Measurements from ENCODE around the gene SGCD.

The SGCD gene

DNA sequence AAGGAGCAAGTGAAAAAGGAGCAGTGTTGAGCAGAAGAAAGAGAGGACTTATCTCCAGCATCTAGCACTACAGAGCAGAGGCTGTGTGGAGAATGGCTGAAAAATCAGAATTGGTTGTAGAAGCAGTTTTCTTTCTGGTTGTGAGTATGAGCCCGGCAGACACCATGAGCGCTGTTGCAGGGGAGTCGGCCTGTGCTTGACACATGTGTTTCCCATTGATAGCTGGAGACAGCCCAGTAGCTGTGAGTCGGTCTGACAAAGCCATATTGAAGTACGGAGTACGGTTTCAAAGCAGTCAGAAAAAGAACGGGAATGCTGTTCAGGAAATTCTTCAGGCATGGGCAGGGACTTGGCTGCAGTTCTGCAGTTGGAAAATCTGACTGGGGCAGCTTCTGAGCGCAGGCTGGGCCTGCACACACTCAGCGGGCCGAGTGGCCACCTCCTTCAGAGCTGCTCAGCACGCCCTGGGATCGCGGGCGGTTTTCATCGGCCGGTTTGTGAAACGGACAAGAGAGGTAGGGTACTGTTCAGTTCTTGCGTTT is at the start of gene SGCD:
Gene SGCD, plus strand, starts transcription at position 447 of the 542 bp plus-strand sequence.
- no peak for DNase-seq (ENCODE audit: low spot score)

GRCh38 chr5:156277290-156277689 is 49.7 kb upstream of the SGCD start:
- DNase-seq (ENCODE audit: low spot score) = no peak

- DNase-seq (ENCODE audit: low spot score) = no peak
These were observed 31.5 kb upstream of the SGCD start for GRCh38 chr5:156295431-156295830.

DNA sequence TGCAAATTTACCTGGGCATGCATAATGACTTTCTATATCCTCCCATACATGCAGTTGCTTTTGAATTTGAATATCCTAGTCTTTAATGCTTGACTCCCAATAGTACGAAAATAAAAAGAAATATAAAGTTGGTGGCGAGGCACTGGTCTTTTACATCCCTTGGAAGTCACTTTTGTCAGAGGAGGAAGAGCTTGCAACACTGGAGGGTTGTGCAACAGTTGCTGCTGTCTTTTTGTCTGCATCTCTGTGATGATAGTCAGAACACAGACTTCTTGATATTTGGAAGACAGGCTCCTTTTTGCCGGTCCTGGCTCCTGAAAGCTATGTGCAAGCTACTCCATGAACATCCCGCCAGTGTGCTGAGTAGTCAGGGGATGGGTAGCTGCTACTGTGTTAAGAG is 16.8 kb upstream of the SGCD start:
- no peak for DNase-seq (ENCODE audit: low spot score)

DNA sequence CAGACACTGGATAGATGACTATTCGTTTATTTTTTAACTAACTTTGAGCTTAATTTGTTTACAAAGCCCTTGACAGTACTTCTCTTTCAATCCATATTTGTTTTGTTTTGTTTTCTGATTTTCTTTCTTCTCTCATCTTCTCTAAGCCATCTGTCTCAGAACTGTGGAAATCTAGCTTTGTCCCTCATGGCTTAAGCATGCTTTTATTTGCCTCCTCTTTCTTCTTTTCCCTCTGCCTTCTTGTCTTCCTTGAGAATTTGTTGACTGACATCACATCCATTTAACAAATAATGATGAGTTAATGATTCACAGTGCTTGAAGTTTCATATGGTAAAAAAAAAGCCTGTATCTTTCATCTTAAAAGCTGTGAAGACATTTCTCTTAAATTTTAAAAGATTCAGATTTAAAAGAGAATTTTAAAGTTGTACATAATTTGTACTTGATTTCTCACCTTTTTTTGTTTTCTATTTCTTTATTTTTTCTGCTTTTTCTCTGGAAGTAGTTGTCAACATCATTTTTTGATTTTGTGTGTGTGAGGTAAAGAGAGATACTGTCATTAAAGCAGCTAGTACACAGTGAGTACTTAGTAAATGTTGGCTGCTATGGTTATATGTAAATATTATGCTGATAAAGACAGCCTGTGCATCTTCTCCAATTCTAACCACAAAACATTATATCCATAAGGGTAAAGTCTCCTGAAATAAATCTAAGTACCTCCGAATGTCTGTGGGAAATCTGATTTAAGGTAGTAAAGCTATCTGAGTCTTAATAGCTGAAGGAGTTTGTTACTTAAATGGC is 13.9 kb upstream of the SGCD start:
- no peak for DNase-seq (ENCODE audit: low spot score)

GRCh38 chr5:156314416-156314815 is 12.5 kb upstream of the SGCD start:
- DNase-seq (ENCODE audit: low spot score) = no peak

GRCh38 chr5:156322666-156323065 is 4.3 kb upstream of the SGCD start:
- DNase-seq (ENCODE audit: low spot score) = no peak

GRCh38 chr5:156327296-156327695 is 332 bp downstream of the SGCD start:
- no peak for DNase-seq (ENCODE audit: low spot score)

DNA sequence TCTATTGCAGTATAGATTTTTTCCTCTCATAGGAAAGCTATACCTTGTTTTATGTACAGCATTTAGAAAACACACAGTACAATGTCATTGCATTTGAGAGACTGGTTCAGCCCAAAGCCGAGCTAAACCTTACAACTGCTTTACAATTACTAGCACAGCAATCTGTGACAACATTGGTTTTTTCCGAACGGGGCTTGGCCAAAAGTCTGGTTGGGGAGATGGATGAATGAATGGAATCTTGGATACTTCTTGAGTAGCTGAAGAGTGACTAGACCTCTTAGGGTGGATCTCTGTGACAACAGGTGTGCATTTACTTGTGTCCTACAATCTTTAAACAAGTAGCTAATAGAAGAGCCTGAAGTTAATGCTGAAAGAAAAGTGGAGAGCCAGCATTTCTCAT is 1.2 kb downstream of the SGCD start:
- no peak for DNase-seq (ENCODE audit: low spot score)

DNA sequence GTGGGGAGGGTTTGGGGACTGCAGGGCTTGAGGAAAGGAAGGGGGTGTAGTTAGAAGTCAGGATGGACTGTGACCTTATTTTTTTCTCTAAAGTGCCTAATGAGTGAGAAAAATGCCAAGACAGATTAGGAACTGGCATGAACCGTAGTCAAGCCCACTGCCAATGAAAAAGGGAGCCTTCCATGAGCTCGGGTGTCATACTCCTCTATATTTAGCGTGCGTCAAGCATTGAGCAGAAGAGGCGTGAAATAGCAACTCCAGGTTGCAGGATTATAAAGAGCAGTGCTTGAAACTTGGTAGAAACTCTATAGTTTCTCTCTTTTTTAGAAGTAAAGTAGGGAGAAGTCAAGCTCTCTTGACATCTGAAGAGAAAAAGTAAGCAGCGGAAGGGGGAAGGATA is 1.8 kb downstream of the SGCD start:
- no peak for DNase-seq (ENCODE audit: low spot score)

DNA sequence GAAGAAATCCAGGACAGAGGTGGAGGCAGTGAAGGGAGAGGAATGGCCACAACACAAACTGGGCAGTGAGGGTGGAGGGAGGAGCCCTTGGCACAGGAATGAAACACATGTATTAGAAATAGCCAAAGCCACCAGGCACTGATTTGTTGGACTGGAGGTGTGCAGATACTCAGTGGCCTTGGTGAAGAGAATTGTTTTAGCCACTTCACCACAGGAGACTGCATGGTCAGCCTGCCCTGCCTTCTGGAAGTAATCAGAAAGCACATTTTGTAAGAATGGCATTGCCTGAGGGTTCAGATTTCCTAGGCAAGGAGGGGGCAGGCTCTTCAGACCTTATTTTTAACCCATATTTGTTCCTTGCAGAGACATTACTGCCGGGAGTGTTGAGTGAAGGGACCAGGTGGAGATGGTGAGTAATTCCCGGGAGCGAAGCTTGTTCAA is 2.2 kb downstream of the SGCD start:
- no peak for DNase-seq (ENCODE audit: low spot score)

DNA sequence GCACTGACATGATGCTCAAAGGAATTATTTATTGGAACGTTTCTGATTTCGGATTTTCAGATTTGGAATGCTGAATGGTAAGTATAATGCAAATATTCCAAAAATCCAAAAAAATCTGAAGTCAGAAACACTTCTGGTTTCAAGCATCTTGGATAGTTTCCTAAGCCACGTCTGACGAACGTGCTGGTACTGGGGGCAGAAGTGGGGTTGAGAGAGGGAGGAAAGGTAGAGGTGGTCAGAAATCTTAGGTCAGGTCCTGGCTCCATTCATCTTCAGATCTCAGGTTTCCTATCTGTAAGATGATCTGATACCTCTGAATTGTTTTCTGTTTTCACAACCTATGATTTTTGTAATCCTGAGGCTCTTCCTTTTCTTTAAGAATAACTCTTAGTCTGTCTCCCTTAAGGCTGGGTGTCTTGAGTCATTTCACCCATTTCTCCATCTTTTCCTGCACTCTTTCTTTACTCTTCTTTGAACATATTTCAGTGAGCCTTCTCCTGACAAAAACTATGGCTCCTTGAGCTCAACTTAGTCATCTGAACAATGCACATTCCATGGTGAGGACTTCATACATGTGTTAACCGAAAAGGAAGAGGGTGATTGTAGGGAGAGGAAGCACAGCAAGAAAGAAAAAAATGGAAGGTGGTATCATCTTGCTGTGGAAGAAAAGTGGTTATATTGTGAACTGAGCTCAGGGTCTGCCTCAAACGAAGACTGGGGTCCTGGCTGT is 3.3 kb downstream of the SGCD start:
- no peak for DNase-seq (ENCODE audit: low spot score)

GRCh38 chr5:156331181-156331580 is 4.2 kb downstream of the SGCD start:
- no peak for DNase-seq (ENCODE audit: low spot score)

GRCh38 chr5:156331845-156332244 is 4.9 kb downstream of the SGCD start:
- DNase-seq (ENCODE audit: low spot score) = no peak

DNA sequence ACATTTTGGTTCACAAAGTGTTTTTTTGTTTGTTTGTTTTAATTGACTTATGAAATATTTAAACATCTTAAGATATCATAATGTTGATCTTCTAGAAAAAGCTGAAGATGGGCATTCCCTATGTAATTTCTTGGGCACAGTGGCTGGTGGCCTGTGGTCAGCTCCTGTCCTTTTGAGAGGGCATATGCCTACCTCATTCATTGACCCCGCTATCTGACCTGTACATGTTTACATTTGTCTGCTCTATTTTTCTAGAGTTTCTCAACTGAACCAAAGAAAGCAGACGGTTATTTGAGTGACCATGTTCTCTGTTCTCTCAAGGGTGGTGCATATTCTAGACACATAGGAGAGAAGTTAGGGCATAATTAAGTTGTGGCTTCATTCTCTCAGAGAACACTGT is 5.3 kb downstream of the SGCD start:
- DNase-seq (ENCODE audit: low spot score) = no peak

GRCh38 chr5:156339139-156339841 is 12.3 kb downstream of the SGCD start:
- no peak for DNase-seq (ENCODE audit: low spot score)

DNA sequence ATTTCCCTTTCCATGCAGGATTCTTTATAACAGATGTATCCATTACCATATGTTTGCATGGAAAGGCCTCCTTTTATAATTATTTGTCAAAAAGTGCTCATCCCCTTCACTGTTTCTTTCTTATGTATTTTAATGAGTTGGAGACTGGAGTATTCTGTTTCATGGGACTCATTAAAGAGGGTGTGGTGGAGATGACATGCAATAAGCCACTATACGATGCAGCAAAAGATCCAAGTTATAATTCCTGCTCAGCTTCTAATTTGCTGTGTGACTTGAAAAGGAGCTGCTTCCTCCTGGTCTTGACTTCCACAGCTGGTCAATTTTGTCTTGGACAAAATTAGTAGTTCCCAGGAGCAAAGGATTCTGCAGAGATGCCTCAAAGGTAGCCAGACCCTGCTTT is 13.9 kb downstream of the SGCD start:
- DNase-seq (ENCODE audit: low spot score) = no peak

GRCh38 chr5:156350256-156350655 is 23.3 kb downstream of the SGCD start:
- DNase-seq (ENCODE audit: low spot score) = no peak

- DNase-seq (ENCODE audit: low spot score) = no peak
These were observed 24.5 kb downstream of the SGCD start for GRCh38 chr5:156351423-156351822.

DNA sequence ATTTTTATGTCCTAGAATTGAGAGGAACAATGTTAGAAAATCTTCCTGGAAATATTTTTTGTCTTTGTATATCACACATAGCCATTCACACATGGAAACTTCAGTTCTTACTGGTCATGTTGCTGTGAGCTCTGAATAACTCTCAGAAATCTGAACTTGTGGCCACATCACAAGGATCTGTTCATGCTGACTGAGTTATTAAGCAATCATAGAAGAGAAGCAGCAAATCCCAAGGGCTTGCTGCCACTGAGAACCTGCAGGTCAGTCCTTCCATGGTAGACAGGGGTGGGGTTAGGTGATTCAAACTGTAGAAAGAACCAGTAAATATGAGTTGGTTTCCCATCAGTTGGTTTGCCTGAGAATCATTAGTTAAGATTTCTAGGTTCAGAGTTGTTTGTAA is 27.6 kb downstream of the SGCD start:
- DNase-seq (ENCODE audit: low spot score) = no peak

GRCh38 chr5:156356238-156356637 is 29.3 kb downstream of the SGCD start:
- no peak for DNase-seq (ENCODE audit: low spot score)

DNA sequence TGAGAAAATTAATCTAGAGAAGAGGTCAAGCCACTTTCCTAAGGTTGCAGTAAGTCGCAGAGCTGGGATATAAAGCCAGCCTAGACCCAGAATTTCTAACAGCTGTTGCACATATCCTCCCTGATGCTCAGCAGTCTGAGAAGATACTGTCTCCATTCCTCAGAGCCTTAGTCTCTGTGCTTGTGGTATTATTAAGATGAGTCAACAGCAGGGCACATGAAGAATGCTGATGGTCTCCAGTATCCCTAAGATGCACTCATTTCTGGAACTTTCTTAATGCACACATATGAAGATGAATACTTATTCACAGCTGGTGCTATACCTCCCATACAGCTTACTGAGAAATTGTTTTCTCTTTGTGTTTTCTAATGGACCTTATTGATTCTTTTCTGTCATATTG is 32.5 kb downstream of the SGCD start:
- DNase-seq (ENCODE audit: low spot score) = no peak

Data from hematopoietic multipotent progenitor cell treated with erythropoietin and hydrocortisone succinate and interleukin-3 and kit ligand, for 17 days (in vitro differentiated cells).